ENCODE data around the gene RBM8A.
"Not testable (repeated sequence)": the region's sequence is repeated elsewhere in the genome, so short reads cannot be mapped to it uniquely, and the experiment has no call there.

Gene RBM8A

DNA sequence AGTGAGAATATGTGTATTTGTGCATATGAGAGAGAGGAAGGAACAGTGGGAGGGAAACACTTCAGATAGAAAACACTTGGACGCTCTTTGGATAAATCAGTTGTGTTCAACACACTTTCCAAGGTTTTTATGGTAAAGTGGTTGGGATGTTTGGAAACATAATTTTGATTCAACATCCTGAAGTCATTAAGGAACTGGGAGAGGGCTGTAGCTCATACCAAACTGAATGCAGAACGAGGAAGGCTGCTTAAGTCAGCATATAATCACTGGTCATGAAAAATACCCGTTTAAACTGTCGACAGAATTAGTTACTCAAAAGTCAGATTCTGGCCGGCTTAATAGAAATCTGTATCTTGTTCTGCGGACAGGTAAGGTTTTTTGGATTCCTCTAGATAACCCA, 15.6 kb upstream of the RBM8A start:
- Histone ChIP-seq H3K36me3 (peaks cover 89% of the 10 kb centered on the region), H3K9ac (no peak overlapping the region), H3K27me3 (no peaks in the 10 kb centered on the region), H3K9me3 (no peaks in the 10 kb centered on the region), H3K4me2 (no peak overlapping the region), H3K4me1 (no peaks in the 10 kb centered on the region), H3K27ac (no peak overlapping the region), H4K20me1 (peaks cover 8% of the 10 kb centered on the region; the same call in 1 of the 2 replicates), H3K4me3 (no peak overlapping the region)
- TF ChIP-seq Cebpa-rat (IDR thresholded peaks at IDR 0.05): no peak

DNA sequence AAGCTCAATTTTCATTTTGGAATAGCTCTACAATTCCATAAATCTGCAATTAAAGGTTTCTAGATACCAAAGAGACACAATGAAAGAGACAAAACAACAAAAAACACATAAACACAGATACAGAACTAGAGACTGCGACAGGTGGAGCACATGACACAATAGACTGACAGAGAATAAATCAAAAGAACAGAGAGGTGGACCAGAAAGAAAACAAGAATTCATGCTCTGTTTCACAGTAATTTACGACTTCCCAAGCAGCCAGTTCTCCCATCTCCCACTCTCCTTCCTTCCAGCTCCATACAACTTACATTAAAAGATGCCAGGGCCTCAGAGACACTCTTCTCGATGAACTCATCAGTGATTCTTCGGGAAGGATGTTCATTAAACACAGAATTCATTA, 15.1 kb upstream of the RBM8A start:
- no peak overlapping the region for H3K27ac ChIP-seq
- TF ChIP-seq Cebpa-rat (IDR thresholded peaks at IDR 0.05): no peak
- H3K4me3 ChIP-seq: no peak overlapping the region
- H4K20me1 ChIP-seq: peaks cover 3% of the 10 kb centered on the region; the same call in 1 of the 2 replicates
- H3K4me1 ChIP-seq: no peaks in the 10 kb centered on the region
- no peak overlapping the region for H3K9ac ChIP-seq
- no peaks in the 10 kb centered on the region for H3K27me3 ChIP-seq
- peaks cover 90% of the 10 kb centered on the region for H3K36me3 ChIP-seq
- H3K4me2 ChIP-seq: no peak overlapping the region
- no peaks in the 10 kb centered on the region for H3K9me3 ChIP-seq

GRCh38 chr1:145937436-145937835, 10.2 kb upstream of the RBM8A start:
- H3K4me2 ChIP-seq: no peak overlapping the region
- peaks cover 13% of the 10 kb centered on the region for H3K4me1 ChIP-seq
- no peak for TF ChIP-seq Cebpa-rat (IDR thresholded peaks at IDR 0.05)
- no peak overlapping the region for H3K4me3 ChIP-seq
- no peaks in the 10 kb centered on the region for H3K9me3 ChIP-seq
- no peak overlapping the region for H3K9ac ChIP-seq
- peaks cover 84% of the 10 kb centered on the region for H3K36me3 ChIP-seq
- no peaks in the 10 kb centered on the region for H3K27me3 ChIP-seq
- no peaks in the 10 kb centered on the region for H4K20me1 ChIP-seq
- H3K27ac ChIP-seq: no peak overlapping the region

DNA sequence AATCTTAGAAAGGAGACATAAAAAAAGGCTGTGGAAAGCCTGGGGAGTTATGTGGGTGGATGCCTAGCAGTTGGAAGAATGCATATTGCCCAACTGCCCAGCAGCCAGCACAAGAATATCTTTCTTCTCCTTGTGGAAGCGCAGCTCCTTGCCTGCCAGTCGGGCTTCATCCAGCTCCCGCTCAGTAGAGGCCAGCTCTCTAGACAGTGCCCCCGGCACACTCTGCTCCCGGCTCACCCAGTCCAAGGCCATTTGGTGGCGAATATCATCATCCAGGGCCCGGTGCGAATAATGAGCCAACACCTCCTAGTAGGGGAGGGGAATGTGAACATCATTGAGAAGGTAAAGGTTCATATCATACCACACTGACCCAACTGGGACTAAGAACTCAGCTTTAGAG, 9.0 kb upstream of the RBM8A start:
- no peak overlapping the region for H3K4me2 ChIP-seq
- peaks cover 16% of the 10 kb centered on the region for H3K4me1 ChIP-seq
- peaks cover 72% of the 10 kb centered on the region for H3K36me3 ChIP-seq
- no peaks in the 10 kb centered on the region for H3K9me3 ChIP-seq
- no peak overlapping the region for H3K4me3 ChIP-seq
- no peak overlapping the region for H3K27ac ChIP-seq
- no peak overlapping the region for H3K9ac ChIP-seq
- no peaks in the 10 kb centered on the region for H4K20me1 ChIP-seq
- H3K27me3 ChIP-seq: no peaks in the 10 kb centered on the region
- no peak for TF ChIP-seq Cebpa-rat (IDR thresholded peaks at IDR 0.05)

GRCh38 chr1:145935708-145936107, 8.4 kb upstream of the RBM8A start:
- no peak for TF ChIP-seq Cebpa-rat (IDR thresholded peaks at IDR 0.05)
- H4K20me1 ChIP-seq: no peaks in the 10 kb centered on the region
- no peak overlapping the region for H3K27ac ChIP-seq
- peaks cover 66% of the 10 kb centered on the region for H3K36me3 ChIP-seq
- H3K4me1 ChIP-seq: peaks cover 16% of the 10 kb centered on the region
- H3K9ac ChIP-seq: no peak overlapping the region
- no peaks in the 10 kb centered on the region for H3K27me3 ChIP-seq
- no peaks in the 10 kb centered on the region for H3K9me3 ChIP-seq
- H3K4me2 ChIP-seq: no peak overlapping the region
- no peak overlapping the region for H3K4me3 ChIP-seq

DNA sequence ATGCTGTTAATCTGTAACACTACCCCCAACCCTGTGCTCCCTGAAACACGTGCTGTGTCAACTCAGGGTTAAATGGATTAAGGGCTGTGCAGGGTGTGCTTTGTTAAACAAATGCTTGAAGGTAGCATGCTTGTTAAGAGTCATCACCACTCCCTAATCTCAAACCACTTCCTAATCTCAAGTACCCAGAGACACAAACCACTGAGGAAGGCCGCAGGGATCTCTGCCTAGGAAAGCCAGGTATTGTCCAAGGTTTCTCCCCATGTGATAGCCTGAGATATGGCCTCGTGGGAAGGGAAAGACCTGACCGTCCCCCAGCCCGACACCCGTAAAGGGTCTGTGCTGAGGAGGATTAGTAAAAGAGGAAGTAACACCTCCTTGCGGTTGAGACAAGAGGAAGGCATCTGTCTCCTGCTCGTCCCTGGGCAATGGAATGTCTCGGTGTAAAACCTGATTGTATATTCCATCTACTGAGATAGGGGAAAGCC, 5.3 kb upstream of the RBM8A start:
- H3K36me3 ChIP-seq: peaks cover 43% of the 10 kb centered on the region
- H3K9me3 ChIP-seq, H3K27me3 ChIP-seq, H3K9ac ChIP-seq, H3K4me3 ChIP-seq, H4K20me1 ChIP-seq: not testable (repeated sequence)
- H3K4me2 ChIP-seq: peak overlapping the region; percentile 45
- H3K27ac ChIP-seq: peak overlapping the region; percentile 35; the same call in 1 of the 2 replicates
- peaks cover 27% of the 10 kb centered on the region for H3K4me1 ChIP-seq

DNA sequence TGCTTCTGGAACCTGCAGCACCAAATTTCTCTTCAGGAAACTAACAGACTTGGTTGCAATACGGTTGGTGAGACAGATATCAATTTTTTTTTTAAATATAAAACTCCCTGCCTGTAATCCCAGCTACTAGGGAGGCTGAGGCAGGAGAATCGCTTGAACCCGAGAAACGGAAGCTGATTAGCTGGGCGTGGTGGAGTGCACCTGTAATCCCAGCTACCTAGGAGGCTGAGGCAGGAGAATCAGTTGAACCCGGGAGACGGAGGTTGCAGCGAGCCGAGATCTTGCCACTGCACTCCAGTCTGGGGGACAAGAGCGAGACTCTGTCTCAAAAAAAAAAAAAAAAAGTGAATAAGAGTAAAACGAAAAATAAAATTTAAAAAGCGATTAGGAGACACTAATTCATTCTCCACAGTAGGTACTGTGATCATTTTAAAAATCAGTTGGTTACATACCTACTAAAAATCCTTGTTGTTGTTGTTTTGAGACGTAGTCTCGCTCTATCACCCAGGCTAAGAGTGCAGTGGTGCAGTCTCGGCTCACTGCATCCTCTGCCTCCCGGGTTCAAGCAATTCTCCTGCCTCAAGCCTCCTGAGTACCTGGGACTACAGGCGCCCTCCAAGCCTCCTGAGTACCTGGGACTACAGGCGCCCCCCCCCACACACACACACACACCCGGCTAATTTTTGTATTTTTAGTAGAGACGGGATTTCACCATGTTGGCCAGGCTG, 796 bp upstream of the RBM8A start:
- Histone ChIP-seq H3K4me2 (peak overlapping the region; percentile 94), H3K9ac (peak overlapping the region; percentile 95), H3K27me3 (no peaks in the 10 kb centered on the region), H3K9me3 (no peaks in the 10 kb centered on the region), H3K4me1 (peaks cover 30% of the 10 kb centered on the region), H3K4me3 (peak overlapping the region; percentile 76), H3K27ac (peak overlapping the region; percentile 96), H4K20me1 (peaks cover 10% of the 10 kb centered on the region; the same call in 1 of the 2 replicates), H3K36me3 (peaks cover 19% of the 10 kb centered on the region)
- no peak for TF ChIP-seq Cebpa-rat (IDR thresholded peaks at IDR 0.05)

GRCh38 chr1:145926686-145927062, 610 bp downstream of the RBM8A start:
- Histone ChIP-seq H3K27me3 (no peaks in the 10 kb centered on the region), H3K9ac (peak overlapping the region; percentile 95), H3K36me3 (peaks cover 29% of the 10 kb centered on the region), H3K9me3 (no peaks in the 10 kb centered on the region), H3K4me3 (peak overlapping the region; percentile 76), H3K27ac (peak overlapping the region; percentile 96), H4K20me1 (peaks cover 10% of the 10 kb centered on the region; the same call in 1 of the 2 replicates), H3K4me2 (peak overlapping the region; percentile 93), H3K4me1 (peaks cover 21% of the 10 kb centered on the region)
- TF ChIP-seq Cebpa-rat (IDR thresholded peaks at IDR 0.05): no peak

GRCh38 chr1:145922266-145922665, 5.0 kb downstream of the RBM8A start:
- TF ChIP-seq Cebpa-rat (IDR thresholded peaks at IDR 0.05): no peak
- H3K9me3 ChIP-seq: no peaks in the 10 kb centered on the region
- no peak overlapping the region for H3K9ac ChIP-seq
- no peak overlapping the region for H3K4me3 ChIP-seq
- H3K4me1 ChIP-seq: peaks cover 28% of the 10 kb centered on the region
- H3K27ac ChIP-seq: no peak overlapping the region
- H3K4me2 ChIP-seq: no peak overlapping the region
- peaks cover 32% of the 10 kb centered on the region for H3K36me3 ChIP-seq
- peaks cover 10% of the 10 kb centered on the region; the same call in 1 of the 2 replicates for H4K20me1 ChIP-seq
- no peaks in the 10 kb centered on the region for H3K27me3 ChIP-seq

DNA sequence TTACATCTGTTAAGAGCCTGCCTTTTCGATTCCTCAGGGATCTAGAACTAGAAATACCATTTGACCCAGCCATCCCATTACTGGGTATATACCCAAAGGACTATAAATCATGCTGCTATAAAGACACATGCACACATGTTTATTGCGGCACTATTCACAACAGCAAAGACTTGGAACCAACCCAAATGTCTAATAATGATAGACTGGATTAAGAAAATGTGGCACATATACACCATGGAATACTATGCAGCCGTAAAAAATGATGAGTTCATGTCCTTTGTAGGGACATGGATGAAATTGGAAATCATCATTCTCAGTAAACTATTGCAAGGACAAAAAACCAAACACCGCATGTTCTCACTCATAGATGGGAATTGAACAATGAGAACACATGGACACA, 7.0 kb downstream of the RBM8A start:
- not testable (repeated sequence) for H3K27me3 ChIP-seq, H3K9ac ChIP-seq, H3K9me3 ChIP-seq, H3K27ac ChIP-seq, H3K4me3 ChIP-seq, H4K20me1 ChIP-seq
- Histone ChIP-seq H3K4me1 (peaks cover 26% of the 10 kb centered on the region), H3K4me2 (peak overlapping the region; percentile 100; the same call in 1 of the 2 replicates), H3K36me3 (peaks cover 39% of the 10 kb centered on the region)
